ENCODE measurements around the gene SNRK. TPM values are rescaled to one million over a fixed set of nuclear protein-coding genes. Genes with fewer than 3 reads are reported as not detected.

Gene SNRK
- total RNA-seq, 1 donor, result 17.3 TPM

DNA sequence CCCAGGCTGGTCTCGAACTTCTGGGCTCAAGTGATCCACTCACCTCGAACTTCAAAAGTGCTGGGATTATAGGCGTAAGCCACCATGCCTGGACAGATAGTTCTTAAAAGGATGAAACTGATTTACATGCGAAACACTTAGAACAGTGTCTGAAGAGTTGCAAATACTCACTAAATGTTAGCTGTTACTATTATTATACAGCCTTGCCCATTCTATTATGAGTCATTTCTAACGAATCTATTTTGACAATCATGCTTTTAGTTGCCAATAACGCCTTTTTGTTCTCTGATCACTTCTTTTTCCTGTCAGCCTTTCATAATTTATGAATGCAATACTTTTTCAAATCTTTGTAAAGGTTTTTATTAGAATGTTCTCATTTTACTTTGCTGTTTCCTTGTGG lies 112.7 kb downstream of the SNRK start:
- no peak for DNase-seq (ENCODE audit: low read depth)
- H3K4me3 ChIP-seq (ENCODE audit: low read depth, low read length), result no peak overlapping the region
- TF ChIP-seq, protein P1, sequence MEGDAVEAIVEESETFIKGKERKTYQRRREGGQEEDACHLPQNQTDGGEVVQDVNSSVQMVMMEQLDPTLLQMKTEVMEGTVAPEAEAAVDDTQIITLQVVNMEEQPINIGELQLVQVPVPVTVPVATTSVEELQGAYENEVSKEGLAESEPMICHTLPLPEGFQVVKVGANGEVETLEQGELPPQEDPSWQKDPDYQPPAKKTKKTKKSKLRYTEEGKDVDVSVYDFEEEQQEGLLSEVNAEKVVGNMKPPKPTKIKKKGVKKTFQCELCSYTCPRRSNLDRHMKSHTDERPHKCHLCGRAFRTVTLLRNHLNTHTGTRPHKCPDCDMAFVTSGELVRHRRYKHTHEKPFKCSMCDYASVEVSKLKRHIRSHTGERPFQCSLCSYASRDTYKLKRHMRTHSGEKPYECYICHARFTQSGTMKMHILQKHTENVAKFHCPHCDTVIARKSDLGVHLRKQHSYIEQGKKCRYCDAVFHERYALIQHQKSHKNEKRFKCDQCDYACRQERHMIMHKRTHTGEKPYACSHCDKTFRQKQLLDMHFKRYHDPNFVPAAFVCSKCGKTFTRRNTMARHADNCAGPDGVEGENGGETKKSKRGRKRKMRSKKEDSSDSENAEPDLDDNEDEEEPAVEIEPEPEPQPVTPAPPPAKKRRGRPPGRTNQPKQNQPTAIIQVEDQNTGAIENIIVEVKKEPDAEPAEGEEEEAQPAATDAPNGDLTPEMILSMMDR (IDR thresholded peaks at IDR 0.05; ENCODE audit: insufficient read depth, low read length), result no peak

DNA sequence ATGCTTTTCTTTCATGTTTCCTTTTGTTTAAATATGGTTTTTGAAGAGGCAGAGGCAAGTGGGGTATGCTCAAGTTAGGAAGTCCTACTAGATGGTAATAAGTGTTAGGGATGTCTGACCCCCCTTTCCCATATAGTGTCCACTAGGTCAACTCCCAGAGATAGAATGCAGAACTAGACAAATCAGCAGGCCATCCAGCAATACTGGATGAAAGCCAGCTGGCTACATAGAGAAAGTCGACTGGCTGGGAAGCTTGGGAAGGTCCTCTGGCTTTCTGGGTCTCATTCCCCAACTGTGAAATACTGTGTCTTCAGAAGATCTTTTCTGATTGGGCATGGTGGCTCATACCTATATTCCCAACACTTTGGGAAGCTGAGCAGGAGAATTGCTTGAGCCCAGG lies 113.8 kb downstream of the SNRK start:
- TF ChIP-seq, protein P1 (IDR thresholded peaks at IDR 0.05; ENCODE audit: insufficient read depth, low read length), result no peak
- H3K4me3 ChIP-seq (ENCODE audit: low read depth, low read length), result no peak overlapping the region
- DNase-seq (ENCODE audit: low read depth), result no peak

Other genes starting within 250 kb of the SNRK start
- gene POMGNT2, start 180.5 kb upstream of the SNRK start, total RNA-seq (ENCODE audit: low replicate concordance), result 6.9 and 9.3 TPM in 2 replicates